NCI-H1694 (cell line): ENCODE data around the gene KRT17.
"Not testable (repeated sequence)": the region's sequence is repeated elsewhere in the genome, so short reads cannot be mapped to it uniquely, and the experiment has no call there.

ENCODE experiments used
- DNase-seq: peaks from one replicate; lab custom pipeline; 2025; lab: John Stamatoyannopoulos, UW

KRT17 gene

DNA sequence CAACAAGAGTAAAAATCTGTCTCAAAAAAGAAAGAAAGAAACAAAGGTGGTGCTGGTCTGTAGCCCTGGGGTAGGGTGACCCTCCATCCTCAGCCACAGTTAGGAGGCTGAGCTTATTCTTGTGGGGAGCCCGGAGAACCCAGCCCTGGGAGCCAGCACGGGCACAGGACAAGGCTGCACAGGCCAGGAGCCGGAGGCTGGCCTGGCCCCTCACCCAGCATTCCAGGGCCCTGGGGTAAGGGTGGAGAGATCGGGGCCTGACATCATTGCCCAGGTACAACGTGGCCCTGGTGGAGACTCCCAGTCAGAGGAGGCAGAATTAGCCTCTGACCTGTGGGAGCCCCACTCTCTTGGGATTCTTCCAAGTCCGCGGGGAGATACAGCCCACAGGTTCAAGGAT, 10.3 kb upstream of the KRT17 start:
- DNase-seq, result no peak

DNA sequence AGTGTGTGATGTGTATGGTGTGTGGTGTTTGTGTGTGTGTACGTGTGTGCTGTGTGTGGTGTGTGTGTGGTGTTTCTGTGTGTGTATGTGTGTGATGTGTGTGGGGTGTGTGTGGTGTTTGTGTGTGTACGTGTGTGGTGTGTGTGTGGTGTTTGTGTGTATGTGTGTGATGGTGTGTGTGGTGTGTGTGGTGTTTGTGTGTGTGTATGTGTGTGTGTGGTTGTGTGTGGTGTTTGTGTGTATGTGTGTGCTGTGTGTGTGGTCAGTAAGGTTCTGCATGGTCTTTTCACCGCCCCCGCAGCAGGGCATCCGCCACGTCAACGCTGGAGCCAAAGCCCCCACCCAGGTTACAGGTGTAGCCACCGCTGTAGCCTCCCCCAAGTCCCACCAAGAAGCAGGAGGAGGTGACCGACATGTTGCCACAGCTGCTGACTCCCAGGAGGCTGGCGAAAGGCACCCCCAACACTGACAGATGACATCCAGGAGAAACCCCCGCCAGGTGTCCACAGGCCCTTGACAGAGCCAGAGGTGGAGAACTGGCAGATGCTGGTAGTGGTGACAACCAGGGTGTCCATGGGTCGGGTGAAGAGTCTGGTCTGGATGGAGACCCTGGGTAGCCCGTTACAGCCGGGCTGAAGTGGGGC, 9.3 kb upstream of the KRT17 start:
- no peak for DNase-seq

DNA sequence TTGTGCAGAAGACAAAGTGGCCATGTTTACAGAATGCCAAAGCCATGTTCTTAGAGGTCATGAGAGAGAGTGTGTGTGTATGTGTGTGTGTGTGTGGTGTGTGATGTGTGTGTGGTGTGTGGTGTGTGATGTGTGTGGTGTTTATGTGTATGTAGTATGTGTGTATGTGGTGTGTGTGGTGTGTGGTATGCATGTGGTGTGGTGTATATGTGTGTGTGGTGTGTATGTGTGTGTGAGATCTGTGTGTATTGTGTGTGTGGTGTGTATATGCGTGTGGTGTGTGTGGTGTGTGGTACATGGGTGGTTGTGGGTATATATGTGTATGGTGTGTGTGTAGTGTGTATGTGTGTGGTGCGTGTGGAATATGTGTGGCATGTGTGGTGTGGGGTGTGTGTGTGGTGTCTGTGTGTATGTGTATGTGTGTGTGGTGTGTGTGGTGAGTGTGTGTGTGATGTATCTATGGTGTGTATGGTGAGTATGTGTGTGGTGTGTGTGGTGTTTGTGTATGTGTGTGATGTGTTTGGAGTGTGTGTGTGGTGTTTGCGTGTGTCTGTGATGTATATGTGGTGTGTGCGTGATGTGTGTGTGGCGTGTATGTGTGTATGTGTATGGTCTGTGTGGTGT, 8.2 kb upstream of the KRT17 start:
- no peak for DNase-seq

DNA sequence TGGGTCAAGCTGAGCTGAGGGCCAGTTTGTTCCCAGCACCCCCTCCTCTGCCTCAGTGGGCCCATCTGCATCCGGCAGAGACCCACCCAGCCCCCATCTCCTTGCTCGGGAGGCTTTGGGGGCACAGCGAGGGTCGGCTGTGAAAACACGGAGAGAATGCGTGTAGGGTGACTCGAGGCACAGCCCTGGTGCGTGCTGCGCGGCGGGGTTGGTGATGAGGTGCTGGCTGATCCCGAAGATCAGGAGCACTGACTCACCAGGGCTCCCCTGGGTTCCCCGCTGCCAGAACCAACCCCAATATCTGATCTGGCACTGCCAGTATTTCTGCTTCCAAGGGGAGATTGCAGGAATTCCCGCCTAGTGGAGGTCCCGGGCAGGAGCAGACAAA, 7.5 kb upstream of the KRT17 start:
- DNase-seq, result no peak

DNA sequence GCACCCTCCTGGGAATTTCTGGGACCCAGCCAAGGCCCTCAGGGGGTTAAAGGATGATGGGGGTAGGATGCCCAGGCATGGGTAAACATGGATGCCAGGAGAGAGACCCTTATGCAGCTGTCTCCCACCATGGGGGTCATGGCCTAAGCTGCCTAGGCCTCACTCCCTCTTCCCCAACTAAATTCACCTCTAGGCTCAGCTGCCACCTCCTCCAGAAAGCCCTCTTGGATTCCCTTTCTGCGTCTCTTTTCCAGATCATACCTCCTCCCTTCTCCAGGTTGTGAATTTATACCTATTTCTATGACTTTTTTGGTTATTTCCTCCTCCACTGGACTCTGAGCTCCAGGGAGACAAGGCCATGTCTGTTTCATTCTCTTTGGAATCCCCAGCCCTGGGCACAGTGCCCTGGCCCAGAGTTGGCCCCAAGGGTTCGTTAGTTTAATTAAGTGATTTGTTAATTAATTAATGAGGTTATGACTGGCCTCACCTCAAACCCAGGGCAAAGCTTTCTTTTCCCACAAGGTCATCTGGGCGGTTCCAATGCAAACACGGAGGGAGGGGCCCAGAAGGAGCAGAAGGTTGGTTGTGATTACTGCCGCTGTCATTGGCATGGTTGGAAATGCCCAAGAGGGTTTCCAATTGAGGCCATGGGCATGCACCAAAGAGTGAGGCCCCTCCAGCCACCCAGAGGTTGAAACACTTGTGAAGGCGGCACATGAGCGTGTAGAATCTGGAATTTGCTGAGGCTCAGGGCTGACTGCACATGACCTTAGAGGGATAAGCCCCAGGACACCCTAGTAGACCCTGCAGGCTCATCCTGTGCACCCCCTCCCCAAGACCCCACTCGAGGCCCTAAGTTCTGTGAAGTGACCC, 6.9 kb upstream of the KRT17 start:
- DNase-seq, result no peak

DNA sequence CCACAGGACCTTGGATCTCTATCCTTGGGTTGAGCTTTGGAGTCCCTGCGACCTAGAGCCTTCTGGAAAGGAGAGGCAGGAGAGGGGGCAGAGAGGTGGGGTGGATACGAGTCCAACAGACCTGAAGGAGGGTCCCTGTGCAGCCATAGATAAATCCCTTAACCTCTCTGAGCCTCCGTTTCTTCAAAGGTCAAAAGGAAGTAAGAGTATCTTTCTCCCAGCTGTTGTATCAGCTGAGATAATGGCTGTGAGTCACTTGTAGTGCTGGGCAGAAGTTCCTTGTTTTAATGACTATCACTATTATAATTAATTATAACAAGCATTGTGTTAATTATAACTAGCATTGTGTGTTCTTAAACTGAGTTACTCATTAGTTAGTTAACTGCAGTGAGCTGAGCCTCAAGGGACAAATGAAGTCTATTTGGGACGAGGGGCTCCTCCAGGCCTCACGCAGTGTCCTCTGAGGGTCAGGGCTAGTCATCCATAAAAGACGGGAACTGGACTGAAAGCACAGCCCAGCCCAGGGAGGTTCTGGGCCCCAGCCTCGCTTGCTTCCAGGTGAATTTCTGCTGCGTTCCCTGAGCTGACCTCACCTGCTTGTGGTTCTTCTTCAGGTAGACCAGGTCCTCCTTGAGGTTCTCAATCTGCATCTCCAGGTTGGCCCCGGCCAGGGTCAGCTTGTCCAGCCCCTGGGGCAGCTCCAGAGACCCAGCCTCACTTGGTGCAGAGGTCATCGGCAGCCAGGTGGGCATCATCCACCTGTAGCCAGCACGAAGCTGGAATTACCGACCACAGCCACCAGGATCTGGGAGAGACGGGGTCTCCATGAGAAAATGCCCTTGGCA, 5.7 kb upstream of the KRT17 start:
- no peak for DNase-seq

DNA sequence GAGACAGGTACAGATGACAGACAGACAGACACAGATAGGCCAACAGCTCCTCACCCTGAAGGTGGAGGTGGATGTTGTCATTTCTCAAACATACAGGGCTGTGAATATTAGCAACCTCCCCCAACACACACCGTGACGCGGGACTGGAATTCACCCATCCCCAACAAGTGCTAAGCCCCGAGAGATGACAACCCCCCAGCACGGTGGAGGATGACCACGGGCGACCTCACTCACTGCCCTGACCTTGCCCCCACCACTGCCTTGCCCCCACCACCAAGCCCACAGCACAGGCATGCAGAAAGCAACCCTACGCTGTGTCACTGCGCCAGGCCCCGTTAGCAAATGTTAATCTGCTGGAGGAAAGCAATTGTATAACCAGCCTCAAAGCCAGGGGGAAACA, 4.9 kb upstream of the KRT17 start:
- DNase-seq, result no peak

DNA sequence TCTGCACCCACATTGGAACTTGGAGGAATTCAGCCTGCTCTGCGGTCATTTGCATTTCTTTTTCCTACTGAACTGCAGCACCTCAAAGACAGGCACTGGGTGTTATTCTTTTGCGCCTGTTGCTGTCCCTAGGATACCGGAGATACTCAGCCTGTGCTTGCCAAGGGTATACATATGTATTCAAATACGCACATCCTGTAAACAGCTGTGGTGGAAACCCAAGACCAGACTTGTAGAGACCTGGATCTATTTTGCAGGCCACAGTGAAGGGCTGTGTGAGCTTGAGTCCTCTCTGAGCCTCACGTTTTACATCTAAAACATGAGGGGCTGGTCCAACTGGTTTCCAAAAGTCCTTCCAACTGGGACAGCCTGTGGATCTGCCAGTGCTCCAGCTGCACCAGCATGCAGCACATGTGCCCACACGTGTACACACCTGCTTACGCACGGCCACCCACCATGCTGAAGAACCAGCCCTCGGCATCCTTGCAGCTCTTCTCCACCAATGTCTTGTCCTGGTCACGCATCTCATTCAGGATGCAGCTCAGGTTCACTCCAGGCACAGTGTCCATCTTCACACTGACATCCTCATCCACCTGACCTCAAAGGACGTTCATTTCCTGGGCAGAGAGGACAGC, 4.4 kb upstream of the KRT17 start:
- peak; percentile 12 for DNase-seq

DNA sequence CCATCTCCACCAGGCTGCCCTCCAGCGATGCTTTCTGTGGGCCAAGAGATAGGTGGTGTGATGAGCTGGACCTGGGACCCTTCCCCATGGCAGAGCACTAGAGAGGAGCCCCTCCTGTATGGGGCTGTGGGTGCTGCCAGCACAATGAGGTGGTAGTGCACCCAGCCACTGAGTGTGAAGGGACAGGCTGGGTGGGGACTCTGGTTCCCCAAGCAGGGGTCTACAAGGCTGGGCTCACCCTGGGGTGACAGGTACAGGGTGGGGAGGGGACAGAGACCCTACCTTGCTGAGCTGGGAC, 3.6 kb upstream of the KRT17 start:
- not testable (repeated sequence) for DNase-seq

DNA sequence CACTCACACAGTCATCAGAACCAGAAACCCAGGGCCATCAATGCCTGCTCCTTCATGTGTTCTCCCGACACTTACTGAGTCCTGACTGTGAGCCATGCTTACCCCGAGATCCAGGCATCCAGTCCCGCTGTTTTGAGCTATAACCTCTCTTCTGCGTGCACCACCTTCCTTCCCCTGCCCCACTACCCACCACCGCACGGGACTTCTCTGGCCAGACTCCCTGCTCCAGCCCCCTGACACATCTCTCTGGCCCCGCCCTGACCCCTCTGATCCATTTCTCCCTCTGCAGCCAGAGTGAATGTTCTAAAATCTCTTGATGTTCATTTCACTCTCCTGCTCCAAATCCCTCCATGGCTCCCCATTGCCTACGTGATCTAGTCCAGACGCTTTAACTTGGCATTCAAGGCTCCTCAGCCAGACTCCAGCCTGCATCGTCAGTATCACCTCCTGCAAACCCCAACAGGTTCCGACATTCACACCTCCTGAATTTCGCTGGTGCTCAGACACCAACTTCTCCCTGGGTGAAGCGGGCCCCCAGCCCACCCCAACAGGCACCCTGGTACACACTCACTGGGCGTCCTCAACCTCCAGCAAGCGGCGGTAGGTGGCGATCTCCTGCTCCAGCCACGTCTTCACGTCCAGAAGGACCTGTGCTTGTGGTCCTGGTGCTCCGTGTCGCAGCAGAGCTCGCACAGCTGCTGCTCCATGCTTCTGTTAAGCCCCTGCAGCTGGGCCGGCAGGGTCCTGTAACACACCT, 3.1 kb upstream of the KRT17 start:
- no peak for DNase-seq

DNA sequence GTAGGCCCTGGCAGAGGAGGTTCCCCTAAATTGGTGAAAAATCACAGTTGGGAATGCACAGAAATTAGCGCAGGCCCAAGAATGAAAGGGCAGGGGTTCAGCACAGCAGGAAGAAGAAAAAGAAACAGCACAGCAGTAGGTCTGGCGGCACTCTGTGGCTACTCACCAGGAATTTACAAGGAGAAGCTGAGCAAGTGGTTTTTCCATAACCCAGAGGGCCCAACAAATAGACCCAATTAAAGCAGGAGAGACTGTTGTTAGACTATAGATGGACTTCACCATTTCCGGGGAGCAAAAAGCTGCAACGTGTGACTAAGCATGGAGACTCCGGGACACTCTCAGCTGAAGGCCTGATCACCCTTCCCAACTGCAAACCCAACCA, 2.5 kb upstream of the KRT17 start:
- DNase-seq, result not testable (repeated sequence)

DNA sequence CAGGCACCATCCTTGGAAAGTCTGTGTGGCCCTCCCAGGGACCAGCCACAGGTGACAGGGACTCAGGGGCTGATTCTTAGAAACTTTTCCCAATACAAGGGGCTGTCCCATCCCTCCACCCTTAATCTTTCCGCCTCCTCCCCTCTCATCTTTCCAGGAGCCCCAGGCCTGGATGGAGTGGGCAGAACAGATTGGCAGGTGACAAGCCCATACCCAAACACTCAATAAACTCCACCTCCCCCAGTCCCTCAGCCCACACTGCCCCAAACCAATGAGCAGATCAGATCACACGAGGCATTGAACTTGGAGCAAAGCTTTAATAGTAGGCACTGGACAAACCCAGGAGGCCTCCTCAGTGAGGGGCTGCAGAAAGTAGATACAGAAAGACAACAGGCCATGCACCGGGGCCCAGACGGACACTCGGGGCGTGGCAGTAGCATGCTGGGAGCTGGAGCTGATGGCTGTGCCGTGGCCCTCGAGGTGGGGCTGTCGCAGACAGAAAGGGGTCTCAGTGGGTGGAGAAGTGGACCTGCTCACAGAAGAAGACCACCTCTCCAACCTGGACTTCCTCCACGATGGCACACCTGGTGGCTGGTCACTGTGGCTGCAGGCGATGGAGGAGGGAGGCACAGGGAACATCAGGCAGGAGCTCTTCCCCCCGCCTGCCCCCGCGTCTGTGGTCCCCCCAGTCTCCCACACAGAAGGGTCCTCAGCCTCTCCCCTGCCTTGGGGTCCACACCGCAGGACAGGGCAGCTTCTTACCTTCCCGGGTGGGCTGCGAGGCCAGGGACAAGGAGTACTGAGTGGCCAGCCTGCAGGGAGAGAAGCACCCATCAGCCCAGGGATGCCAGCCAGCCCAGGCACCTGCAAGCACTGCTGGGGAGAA, 1.9 kb upstream of the KRT17 start:
- DNase-seq, result not testable (repeated sequence)

DNA sequence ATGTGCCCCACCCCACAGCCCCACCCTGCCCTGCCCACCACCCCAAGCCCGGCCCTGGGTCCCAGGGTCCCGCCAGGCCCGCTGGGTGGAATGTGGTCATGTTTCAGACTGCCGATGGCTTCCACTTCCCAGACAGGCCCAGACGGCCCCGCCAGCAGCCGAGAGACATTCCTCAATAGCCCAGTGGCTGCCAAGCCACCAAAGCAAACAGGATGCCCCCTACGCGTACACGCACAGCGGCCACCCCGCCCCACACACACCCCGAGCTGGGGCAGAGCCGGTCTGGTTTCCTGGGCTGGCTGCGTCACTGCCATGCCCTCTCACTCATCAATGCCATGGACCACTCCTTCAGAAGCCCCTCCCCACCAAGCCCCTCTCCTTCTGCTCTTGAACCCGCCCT, 1.2 kb upstream of the KRT17 start:
- DNase-seq, result no peak

DNA sequence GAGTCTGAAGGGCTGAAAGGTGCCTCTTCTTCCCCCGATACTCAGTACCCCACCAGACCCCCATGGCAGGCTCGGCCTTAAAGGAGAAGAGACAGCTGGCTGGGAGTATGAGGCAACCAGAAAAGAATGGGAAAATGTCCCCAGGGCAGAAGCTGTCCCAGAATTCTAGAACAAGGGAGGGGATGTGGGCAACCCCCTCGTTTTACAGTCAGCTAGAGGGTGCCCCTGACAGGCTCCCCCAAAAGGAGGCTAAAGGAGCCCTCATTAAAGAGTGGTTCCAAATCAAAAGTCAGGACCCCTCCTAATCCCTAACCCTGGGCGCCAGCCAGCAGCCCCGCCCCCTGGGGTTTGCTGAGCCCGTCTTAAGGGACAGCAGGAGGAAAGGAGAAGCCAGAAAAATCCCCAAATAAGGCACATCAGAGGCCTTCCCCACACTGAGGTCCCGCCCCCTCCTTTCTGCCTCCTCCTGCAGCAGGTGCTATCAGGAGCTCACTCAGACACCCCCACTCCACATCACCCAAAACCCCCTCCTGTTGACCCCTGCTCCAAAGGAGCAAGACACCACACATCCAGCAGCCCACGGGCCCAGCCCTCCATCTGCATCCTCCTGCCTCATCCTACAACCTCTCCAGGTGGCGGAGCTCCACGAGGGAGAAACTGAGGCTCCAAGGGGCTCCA, 1.1 kb downstream of the KRT17 start:
- DNase-seq, result not testable (repeated sequence)

DNA sequence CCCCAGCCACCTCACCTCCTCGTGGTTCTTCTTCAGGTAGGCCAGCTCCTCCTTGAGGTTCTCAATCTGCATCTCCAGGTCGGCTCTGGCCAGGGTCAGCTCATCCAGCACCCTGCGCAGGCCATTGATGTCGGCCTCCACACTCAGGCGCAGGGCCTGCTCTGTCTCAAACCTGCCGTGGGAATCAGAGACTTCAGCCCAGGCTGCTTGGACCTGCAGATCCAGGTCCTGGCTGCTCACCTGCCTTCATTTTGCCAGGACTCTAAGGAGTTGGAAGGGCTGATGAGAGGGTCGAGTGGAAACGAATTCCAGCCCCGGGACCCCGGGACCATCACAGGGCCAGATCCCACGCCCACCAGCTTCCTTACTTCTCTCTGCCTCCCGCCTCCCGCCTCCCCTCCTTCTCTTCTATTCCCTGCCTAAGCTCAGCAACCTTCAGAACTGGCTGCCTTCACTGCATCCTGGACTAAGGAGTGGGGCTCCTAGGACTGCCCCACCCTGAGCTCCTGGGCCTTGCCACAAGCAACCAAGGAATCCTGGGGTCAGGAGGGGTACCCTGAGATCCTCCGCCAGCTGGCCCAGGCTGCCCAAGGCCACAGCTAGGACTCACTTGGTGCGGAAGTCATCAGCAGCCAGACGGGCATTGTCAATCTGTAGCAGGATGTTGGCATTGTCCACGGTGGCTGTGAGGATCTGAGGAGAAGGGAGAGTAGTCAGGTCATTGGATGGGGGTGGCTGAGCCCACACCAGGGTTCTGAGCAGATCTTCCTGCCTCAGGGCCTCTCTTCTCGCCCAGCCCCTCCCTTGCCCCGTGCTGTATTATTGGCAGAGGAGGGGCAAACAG, 1.8 kb downstream of the KRT17 start:
- not testable (repeated sequence) for DNase-seq

DNA sequence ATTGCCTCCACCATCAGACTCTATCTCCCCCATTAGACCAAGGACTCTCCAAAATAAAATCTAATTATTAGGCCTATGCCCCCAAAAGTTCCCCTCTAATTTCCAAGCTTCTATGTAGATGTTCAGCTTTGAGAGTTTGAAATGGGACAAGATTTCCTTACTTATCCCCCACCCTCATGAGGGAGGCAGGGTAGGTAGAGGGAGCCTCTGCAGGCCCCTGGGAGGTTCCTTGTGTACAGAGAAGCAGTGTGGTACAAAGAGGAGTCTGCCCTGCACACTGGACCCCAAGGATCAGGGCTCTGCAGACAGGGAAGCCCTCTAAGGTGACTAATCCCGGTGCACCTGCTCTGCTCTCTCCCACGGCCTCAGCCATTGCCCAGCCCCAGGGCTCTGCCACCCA, 2.5 kb downstream of the KRT17 start:
- DNase-seq, result no peak

DNA sequence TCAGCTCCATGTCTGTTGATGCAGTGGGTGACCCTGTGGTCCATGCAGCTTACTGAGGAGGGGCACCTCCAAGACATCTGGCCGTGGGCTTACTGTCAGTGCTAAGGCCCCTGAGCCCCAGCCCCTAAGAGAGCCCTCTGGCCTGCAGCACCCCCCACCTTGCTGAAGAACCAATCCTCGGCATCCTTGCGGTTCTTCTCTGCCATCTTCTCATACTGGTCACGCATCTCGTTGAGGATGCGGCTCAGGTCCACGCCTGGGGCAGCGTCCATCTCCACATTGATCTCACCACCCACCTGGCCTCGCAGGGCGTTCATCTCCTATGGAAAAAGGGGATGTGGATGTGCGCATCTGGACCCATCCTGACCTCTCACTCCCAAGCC, 2.9 kb downstream of the KRT17 start:
- DNase-seq, result not testable (repeated sequence)

DNA sequence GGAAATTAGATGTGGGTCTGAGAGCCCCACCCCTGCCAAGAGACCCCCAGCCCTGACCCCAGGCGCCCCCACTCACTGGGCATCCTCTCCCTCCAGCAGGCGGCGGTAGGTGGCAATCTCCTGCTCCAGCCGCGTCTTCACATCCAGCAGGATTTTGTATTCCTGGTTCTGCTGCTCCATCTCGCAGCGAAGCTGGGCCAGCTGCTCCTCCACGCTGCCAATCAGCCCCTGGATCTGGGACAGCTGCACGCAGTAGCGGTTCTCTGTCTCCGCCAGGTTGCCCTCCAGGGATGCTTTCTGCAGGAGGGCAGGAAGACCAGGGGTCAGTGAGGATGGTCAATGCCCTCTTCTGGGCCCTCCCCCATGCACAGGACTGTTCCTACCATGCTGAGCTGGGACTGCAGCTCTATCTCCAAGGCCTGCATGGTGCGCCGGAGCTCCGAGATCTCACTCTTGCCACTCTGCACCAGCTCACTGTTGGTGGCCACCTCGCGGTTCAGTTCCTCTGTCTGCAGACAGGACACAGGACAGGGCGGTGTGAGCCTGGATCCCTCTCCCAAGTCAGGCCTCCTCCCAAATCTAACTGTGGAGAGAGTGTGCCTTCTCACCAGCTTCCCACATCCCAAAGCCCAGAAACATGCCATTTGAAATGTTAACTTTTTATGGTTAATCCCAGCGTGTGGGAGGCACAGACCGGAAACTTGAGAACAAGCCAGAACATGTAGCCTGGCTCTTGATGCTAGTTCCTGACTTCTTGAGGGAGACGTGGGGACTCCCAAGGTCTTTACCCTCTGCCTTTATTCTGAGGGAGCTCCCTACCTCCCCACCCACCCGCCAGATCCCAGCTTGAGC, 3.6 kb downstream of the KRT17 start:
- no peak for DNase-seq
